Heart right ventricle (tissue), 16 donors: ENCODE results near the gene CBFA2T3. TPM values are rescaled to one million over a fixed set of nuclear protein-coding genes. Genes with fewer than 3 reads are reported as not detected.

Source experiments
- ATAC-seq, 8 donors: fragments of 200-7000 bp; cut with Tn5 transposase; one replicate each; pipeline ENCODE4 v1.9.1; 2020; ENCODE audit warnings: mild to moderate bottlenecking in 8 of 8, moderate library complexity in 8 of 8, moderate number of reproducible peaks in 1 of 8
- DNase-seq, 2 donors: peaks; one replicate each; pipeline ENCODE4 v3.0.0-alpha.2; 2020
- H3K27ac ChIP-seq, 10 donors: fragments of 200-600 bp; sonication (generic) in 2 of 10; one replicate each; pipeline versions ENCODE4 v1.5.0 to v1.8.0; 2020 to 2022; ENCODE audit warnings: mild to moderate bottlenecking in 3 of 10
- H3K27me3 ChIP-seq, 7 donors: fragments of 200-600 bp; one replicate each; pipeline ENCODE4 v1.8.0; 2021 to 2022; ENCODE audit warnings: mild to moderate bottlenecking in 2 of 7
- H3K36me3 ChIP-seq, 9 donors: fragments of 200-600 bp; sonication (generic) in 1 of 9; one replicate each; pipeline versions ENCODE4 v1.5.0 to v1.8.0; 2020 to 2022; ENCODE audit warnings: mild to moderate bottlenecking in 2 of 9
- H3K4me1 ChIP-seq, 9 donors: fragments of 200-600 bp; sonication (generic) in 1 of 9; one replicate each; pipeline versions ENCODE4 v1.5.0 to v1.8.0; 2020 to 2022; ENCODE audit warnings: mild to moderate bottlenecking in 4 of 9
- H3K4me3 ChIP-seq, 10 donors: fragments of 200-600 bp; sonication (generic) in 2 of 10; one replicate each; pipeline versions ENCODE4 v1.5.0 to v1.8.0; 2020 to 2022; ENCODE audit warnings: mild to moderate bottlenecking in 7 of 10, moderate library complexity in 2 of 10
- H3K9me3 ChIP-seq, 11 donors: fragments of 200-600 bp in 10 of 11; sonication (generic) in 2 of 11; one replicate each; pipeline versions ENCODE4 v1.5.0 to v1.8.0; 2013 to 2022; ENCODE audit warnings: mild to moderate bottlenecking in 2 of 11, control low read depth in 1 of 11, moderate library complexity in 1 of 11
- CTCF ChIP-seq, 9 donors: fragments of 200-600 bp; sonication (generic) in 2 of 9; IDR thresholded peaks; one replicate each; pipeline versions ENCODE4 v1.5.0 to v1.8.0; 2021 to 2022; ENCODE audit warnings: antibody characterized with exemption in 9 of 9, mild to moderate bottlenecking in 5 of 9, moderate library complexity in 1 of 9
- WGBS, 2 donors: extraction: QIAGEN DNeasy Blood & Tissue Kit; methylation state at CpG; one replicate each; pipeline ENCODE4 v1.1.7; 2013; ENCODE audit warnings: inconsistent platforms in 1 of 2; 5-methylcytosine and 5-hydroxymethylcytosine counted together
- intact Hi-C, 10 donors: fragments of 100-400 bp; cut with DNase I; formaldehyde crosslinking; loops; one replicate each; pipeline versions ENCODE4 v1.11.1 to v1.14.2; 2022
- polyA plus RNA-seq, 2 donors: library from polyadenylated mRNA; stranded (reverse); fragments of 200-250 nt; gene quantifications; one replicate each; pipeline ENCODE4 v1.2.3, GENCODE V29; 2013
- total RNA-seq, 10 donors: library from RNA; stranded (reverse); fragmentation: NEBNext Ultra II Directional in 3 of 10; extraction: Animal tissue kit (Norgen Biotek cat#: 25700) in 3 of 10; gene quantifications; one replicate each; pipeline versions ENCODE4 v1.2.1 to v1.2.4, GENCODE V29; 2021 to 2023
- donor health status: Arrhythmogenic right ventricular cardiomyopathy.
- donor health status: ischemic (EF 13 %, LVEDD 7.1; RV severe dilation, severe dysfunction).
- donor health status: healthy with polysubstance abuse.
- donor health status: DM: no; HTN: yes; CAD: no.
- donor health status: DM: no; HTN: no; CAD: no.
- donor health status: ischemic (EF 25% LVEDD 6.9; RV normal size, moderate dysfunction).
- donor health status: ischemic (EF 25% LVEDD 5.7; RV mildly dilated, moderate dysfunction).
- donor health status: healthy.
- donor health status: DM: yes; HTN: yes; CAD: no.
- donor health status: Ischemic cardiomyopathy.
- donor health status: ischemic (EF 35%, LVEDD 5.7; RV mildly dilated, moderate dysfunction).
- donor health status: nonischemic (EF 11% LVEDD 7.7; RV severe dilation, severe dysfunction).
- donor health status: DM: yes; HTN: yes; CAD: no.
- donor health status: PGD.
- donor health status: ischemic (EF 29% LVEDD 5.4; RV normal size, mild dysfunction).
- donor health status: nonischemic (EF 23%, LVEDD 6.1; RV moderate dilation, normal function).

The CBFA2T3 gene
- total and polyA plus RNA-seq, 12 donors = 3.1 to 17.6 (median 6.1) TPM

- intact Hi-C loops = no loop called here
- 74 to 78% methylated on average over 30 of the region's 30 CpGs for WGBS, 2 donors
Measured at GRCh38 chr16:88917146-88917914, 59.7 kb downstream of the CBFA2T3 start.

GRCh38 chr16:88915639-88916327 lies 61.2 kb downstream of the CBFA2T3 start:
- H3K9me3 ChIP-seq = no peaks in the 10 kb centered on the region
- WGBS, 2 donors = 89 to 91% methylated on average over 20 to 30 of the region's 30 CpGs
- intact Hi-C loops = no loop called here
- TF ChIP-seq CTCF (IDR thresholded peaks at IDR 0.05) = no peak
- ATAC-seq (no peak), DNase-seq (no peak)
- no peaks in the 10 kb centered on the region for H3K27me3 ChIP-seq
- H3K4me3 ChIP-seq = no peak overlapping the region
- H3K36me3 ChIP-seq = peaks cover 0 to 6% (median 0%) of the 10 kb centered on the region in 9 donors
- no peak overlapping the region for H3K27ac ChIP-seq
- peaks cover 10 to 54% (median 26%) of the 10 kb centered on the region in 9 donors for H3K4me1 ChIP-seq

More at GRCh38 chr16:88917146-88917914, 59.7 kb downstream of the CBFA2T3 start:
- Histone ChIP-seq H3K27me3 (no peaks in the 10 kb centered on the region), H3K27ac (no peak overlapping the region), H3K4me1 (peaks cover 15 to 53% (median 30%) of the 10 kb centered on the region in 9 donors), H3K36me3 (peaks cover 0 to 6% (median 0%) of the 10 kb centered on the region in 9 donors), H3K9me3 (no peaks in the 10 kb centered on the region), H3K4me3 (no peak overlapping the region)
- TF ChIP-seq CTCF (IDR thresholded peaks at IDR 0.05) = no peak
- DNase-seq = no peak
- no peak for ATAC-seq

- Histone ChIP-seq H3K9me3 (no peaks in the 10 kb centered on the region), H3K36me3 (peaks cover 0 to 6% (median 0%) of the 10 kb centered on the region in 9 donors), H3K27ac (peak overlapping the region in 1 of 10 donors; percentile 13), H3K4me1 (peaks cover under 1 to 54% (median 27%) of the 10 kb centered on the region in 9 donors), H3K27me3 (no peaks in the 10 kb centered on the region), H3K4me3 (no peak overlapping the region)
- intact Hi-C loops = no loop called here
- DNase-seq (peak in 1 of 2 donors; percentile 60), ATAC-seq (peak in 5 of 8 donors; percentile 25 to 73 (median 31))
- no peak for TF ChIP-seq CTCF (IDR thresholded peaks at IDR 0.05)
- WGBS, 2 donors = 62 to 69% methylated on average over 19 to 20 of the region's 20 CpGs
Measured at GRCh38 chr16:88914750-88915368, 62.1 kb downstream of the CBFA2T3 start.

- Histone ChIP-seq H3K36me3 (peaks cover 0 to 6% (median 0%) of the 10 kb centered on the region in 9 donors), H3K9me3 (no peaks in the 10 kb centered on the region), H3K4me3 (no peak overlapping the region), H3K4me1 (peaks cover 0 to 55% (median 30%) of the 10 kb centered on the region in 9 donors), H3K27ac (no peak overlapping the region), H3K27me3 (no peaks in the 10 kb centered on the region)
- intact Hi-C loops = no loop called here
- WGBS, 2 donors = 96 to 97% methylated on average over 13 of the region's 13 CpGs
- ATAC-seq (no peak), DNase-seq (no peak)
- TF ChIP-seq CTCF (IDR thresholded peaks at IDR 0.05) = no peak
Measured at GRCh38 chr16:88913870-88914269, 63.1 kb downstream of the CBFA2T3 start.
